Right hindlimb (tissue), 1 donor: Measurements from ENCODE around the gene PLPPR1.
"Not testable (repeated sequence)": the region's sequence is repeated elsewhere in the genome, so short reads cannot be mapped to it uniquely, and the experiment has no call there.

Experiments
- DNase-seq: peaks from one replicate; pipeline ENCODE4 v3.0.0-alpha.2; 2018

PLPPR1 gene

GRCh38 chr9:101307524-101308213, 279.1 kb downstream of the PLPPR1 start:
- no peak for DNase-seq

DNA sequence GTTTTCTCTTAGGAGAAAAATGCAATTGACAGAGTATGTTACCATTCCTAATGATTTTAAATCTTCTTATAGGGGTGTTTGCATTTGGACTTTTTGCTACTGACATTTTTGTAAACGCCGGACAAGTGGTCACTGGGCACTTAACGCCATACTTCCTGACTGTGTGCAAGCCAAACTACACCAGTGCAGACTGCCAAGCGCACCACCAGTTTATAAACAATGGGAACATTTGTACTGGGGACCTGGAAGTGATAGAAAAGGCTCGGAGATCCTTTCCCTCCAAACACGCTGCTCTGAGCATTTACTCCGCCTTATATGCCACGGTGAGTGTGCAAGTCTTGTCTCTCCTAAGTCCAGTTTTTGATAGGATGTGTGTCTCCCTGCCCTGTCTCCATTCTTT, 280.6 kb downstream of the PLPPR1 start:
- no peak for DNase-seq

DNA sequence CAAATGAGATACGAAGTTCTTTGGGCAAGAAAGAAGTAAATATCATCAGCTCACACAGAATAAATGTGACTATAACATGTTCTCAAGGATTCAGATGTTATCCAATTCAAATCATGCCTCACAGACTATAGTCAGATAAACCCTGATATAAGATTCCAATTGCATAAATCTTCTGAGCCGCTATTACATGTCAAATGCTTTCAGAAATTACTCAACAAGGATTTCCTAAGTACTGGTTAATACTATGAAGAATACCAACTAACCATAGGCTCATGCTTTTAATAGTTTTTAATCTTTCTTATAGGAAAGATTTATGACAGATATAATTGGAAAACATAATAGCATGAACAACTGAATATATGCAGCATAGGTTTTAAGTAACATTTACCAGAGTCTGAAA, 282.7 kb downstream of the PLPPR1 start:
- DNase-seq = no peak

DNA sequence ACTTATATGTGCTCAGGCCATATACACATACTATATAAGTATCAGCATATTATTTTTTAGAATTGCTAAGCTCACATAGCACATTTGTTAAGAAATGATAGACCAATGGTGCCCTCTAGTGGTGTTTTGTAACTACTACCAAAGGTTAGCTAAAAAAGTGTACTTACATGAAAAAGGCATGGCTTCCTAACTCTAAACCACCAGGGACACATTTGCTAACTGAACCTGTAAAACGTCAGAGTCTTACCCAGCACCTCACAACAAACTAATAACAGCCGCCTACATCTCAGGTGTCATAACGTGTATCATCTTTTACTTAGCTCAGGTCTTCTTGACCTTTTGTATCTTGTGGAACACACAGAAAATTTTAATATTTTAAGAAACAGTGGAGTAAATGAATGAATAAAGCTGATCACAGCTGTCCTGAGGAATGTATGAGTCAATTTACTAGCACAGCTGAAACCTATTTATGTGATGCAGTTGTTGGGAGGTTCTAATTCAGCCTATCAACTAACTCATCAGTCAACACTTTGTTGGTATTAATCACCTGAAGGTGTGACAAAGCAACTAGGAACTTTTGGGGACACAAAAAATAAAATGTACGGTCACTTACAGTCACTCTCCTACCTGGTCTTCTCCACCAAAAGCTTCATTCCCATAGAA, 283.4 kb downstream of the PLPPR1 start:
- no peak for DNase-seq

DNA sequence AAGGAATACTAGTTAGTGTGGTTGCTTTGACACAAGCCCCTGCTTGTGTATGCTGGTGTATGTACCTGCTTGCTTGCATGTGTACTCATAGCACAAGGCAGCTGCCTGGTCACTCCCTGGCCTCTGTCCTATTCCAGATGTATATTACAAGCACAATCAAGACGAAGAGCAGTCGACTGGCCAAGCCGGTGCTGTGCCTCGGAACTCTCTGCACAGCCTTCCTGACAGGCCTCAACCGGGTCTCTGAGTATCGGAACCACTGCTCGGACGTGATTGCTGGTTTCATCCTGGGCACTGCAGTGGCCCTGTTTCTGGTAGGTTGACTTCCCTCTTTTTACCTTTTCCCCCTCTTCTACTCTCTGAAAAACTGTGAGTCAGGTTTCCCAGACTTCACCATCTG, 284.1 kb downstream of the PLPPR1 start:
- DNase-seq = no peak

- DNase-seq = no peak
Observed at GRCh38 chr9:101315112-101315450, 286.6 kb downstream of the PLPPR1 start.

- no peak for DNase-seq
Observed at GRCh38 chr9:101317735-101318134, 289.2 kb downstream of the PLPPR1 start.

- no peak for DNase-seq
Observed at GRCh38 chr9:101323129-101323528, 294.6 kb downstream of the PLPPR1 start.

DNA sequence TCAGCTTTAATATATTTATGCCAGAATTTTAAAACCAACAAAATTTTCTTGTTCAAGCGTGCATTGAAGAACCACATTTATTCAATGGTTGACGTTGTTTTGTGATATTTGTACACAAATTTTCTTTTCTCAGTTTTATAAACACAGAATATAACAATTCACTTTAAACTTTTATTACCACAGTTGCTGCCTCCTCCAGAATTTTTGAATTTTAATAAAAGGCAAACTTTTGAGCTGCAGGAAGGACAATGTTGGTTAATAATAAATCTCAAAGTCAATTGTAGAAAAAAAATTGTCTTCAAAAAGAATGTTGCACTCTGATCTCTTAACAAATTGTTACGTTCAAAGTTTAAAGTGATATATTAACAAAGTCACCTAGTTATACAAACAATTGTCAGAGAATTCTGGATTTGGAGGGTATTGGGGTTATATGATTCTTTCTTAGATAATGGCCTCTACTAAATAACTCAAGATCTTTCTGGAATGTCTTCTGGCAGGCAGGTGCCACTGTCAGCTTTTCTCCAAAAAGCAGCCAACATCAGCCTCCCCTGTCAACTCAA, 295.8 kb downstream of the PLPPR1 start:
- no peak for DNase-seq

GRCh38 chr9:101325053-101325452, 296.5 kb downstream of the PLPPR1 start:
- DNase-seq = no peak

- no peak for DNase-seq
Observed at GRCh38 chr9:101326035-101326434, 297.5 kb downstream of the PLPPR1 start.

- DNase-seq = no peak
Observed at GRCh38 chr9:101326501-101326900, 298.0 kb downstream of the PLPPR1 start.

GRCh38 chr9:101327422-101327909, 298.9 kb downstream of the PLPPR1 start:
- not testable (repeated sequence) for DNase-seq

DNA sequence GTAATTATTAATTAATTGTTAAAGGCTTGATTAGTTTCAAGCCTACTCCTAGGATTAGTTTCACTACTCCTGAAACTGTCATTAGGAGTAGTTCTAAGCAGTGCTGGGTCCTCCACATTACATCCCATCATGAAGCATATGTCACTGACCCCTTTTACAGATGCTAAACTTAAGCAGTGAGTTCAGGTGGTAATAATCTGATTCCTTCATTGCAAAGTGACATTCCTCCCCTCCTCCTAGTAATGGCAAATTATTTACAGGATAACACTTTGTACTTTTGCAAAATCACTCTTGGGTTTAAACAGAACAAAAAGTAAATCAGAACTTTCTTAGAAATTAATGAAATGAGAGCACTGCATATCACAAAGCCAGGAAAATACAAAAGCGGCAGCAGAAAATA, 303.8 kb downstream of the PLPPR1 start:
- no peak for DNase-seq

DNA sequence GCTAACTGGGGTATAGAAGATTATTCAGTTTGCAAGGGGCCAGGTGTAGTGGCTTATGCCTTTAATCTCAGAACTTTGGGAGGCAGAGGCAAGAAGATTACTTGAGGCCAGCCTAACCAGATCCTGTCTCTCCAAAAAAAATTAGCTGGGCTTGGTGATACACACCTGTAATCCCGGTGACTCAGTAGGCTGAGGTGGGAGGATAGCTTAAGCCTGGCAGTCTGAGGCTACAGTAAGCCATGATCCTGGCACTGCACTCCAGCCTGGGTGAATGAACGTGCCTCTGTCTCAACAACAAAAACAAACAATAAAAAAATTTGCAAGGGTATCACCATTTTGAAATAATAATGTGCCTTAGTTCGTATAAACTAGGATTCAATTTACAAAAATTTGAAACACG, 305.0 kb downstream of the PLPPR1 start:
- no peak for DNase-seq

- no peak for DNase-seq
Observed at GRCh38 chr9:101333926-101334702, 305.6 kb downstream of the PLPPR1 start.

DNA sequence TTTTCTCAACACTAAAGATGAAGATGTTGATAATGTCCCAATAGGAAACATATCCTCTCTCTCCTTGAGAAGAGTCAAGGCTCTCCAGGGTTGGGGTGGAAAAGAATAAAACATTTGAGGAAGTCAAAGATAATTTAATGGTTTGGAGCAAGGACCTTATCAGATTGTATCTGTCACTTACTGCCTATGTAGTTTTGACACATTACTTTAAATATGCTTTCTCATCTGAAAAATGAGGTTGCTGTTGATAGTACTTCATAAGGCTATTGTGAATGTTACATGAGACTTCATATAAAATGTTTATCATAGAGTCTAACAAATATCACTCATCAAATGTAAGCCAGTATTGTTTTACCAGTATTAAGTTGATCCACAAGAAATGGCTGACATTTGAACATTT, 307.6 kb downstream of the PLPPR1 start:
- DNase-seq = no peak

GRCh38 chr9:101337237-101337636, 308.7 kb downstream of the PLPPR1 start:
- DNase-seq = no peak

DNA sequence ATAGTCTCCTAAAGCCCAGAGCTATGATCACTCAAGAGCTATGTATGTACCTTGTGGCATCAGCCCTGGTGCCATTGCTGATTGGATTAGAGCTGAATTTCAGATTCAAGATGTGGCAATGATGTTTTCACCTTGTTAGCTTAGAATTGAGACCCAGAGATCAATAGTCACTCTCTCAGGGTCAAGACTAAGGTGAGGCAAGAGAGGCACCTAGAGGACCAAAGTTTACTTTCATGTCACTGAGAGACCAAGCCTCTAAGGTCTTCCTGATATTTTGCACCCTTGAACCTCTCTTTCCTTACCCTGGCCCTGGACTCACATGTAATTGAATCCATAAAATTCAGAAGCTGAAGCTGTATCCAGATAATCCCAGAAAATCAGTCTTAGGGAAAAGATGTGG, 313.4 kb downstream of the PLPPR1 start:
- DNase-seq = no peak

DNA sequence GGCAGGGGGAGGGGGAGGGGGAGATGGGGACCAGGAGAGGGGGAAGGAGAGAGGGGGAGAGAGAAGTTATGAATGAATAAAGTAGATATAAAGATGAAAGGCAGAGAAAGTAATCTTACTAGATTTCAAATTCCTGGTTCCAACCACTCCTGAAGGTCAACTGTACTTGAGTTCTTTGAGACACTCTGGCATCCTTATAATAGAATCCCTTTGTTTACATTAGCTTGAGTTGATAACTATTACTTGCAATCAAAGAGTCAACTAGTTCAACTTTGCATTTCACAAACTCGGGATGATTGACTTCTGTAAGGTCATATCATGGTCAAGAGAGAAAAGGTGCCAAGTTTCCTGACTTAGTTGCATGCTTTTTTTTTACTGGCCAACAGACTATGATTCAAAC, 314.1 kb downstream of the PLPPR1 start:
- DNase-seq = no peak

- no peak for DNase-seq
Observed at GRCh38 chr9:101350285-101350684, 321.8 kb downstream of the PLPPR1 start.

DNA sequence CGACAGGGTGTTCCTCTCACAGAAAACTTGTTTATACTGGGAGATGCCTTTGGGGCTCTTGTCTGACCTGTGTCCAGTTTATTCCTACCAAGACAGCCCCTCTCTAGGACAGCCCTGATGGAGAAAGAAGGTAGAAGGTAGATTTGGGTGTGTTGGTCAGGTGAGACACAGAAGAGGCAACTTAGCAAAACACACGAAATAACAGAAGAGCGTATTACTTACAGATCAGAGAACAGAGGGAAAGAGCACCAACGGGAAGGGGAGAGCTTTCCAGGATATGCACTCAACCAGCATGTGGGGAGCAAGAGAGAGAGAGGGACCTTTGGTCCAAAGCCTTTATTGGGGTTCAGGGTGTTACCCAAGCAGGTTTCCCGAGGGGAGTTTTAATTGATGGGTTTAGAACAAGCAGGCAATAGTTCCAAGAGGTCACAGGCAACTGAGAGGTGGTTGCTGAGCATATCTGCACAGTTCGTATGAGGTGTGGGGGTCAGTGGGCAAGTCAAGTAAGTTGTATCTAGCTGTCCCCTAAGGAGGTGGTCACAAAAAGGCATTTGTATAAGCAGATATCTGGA, 324.5 kb downstream of the PLPPR1 start:
- DNase-seq = no peak

DNA sequence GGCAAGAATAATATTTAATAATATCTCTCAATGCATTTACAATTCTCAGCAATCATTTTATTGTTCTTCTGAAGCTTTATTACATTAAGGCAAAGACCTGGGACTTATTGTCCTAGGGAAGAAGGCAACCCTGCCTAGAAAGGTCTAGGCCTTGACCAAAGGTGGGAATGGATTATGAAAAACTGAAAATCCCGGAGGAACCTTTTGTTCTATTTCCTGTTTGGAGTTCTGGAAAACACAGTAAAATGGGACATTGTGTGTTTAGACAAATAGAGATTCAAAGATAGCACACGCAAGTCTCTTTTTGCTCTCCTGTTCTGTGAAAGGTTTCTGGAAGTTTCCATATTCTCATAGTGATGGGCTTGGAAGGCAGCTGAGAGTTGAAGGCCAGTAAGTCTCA, 325.2 kb downstream of the PLPPR1 start:
- DNase-seq = no peak
